22Rv1 (cell line): ENCODE results near the gene SYNE1.

ENCODE experiments used
- CTCF ChIP-seq: fragments of 450-650 bp; IDR thresholded peaks from 2 replicates; pipeline ENCODE4 v1.5.1; 2017; ENCODE audit warnings: mild to moderate bottlenecking
- ZFX ChIP-seq: fragments of 450-650 bp; IDR thresholded peaks from 2 replicates; pipeline ENCODE4 v1.6.1; 2017; ENCODE audit warnings: antibody characterized with exemption, borderline replicate concordance

GRCh38 chr6:152368751-152369624, 268.2 kb downstream of the SYNE1 start:
- no peak for TF ChIP-seq CTCF
- TF ChIP-seq ZFX: no peak
